Right ventricle myocardium inferior (tissue), 1 donor: Measurements from ENCODE around the gene KATNAL1. TPM values are rescaled to one million over a fixed set of nuclear protein-coding genes. Genes with fewer than 3 reads are reported as not detected.
A peak's percentile ranks its signal among the peaks of the same experiment; 100 is the strongest.

Experiments used
- ATAC-seq: fragments of 200-7000 bp; cut with Tn5 transposase; one replicate; pipeline ENCODE4 v1.9.1; 2020; ENCODE audit warnings: mild to moderate bottlenecking, moderate library complexity
- DNase-seq: peaks from one replicate; pipeline ENCODE4 v3.0.0; 2021; ENCODE audit errors: missing footprints
- intact Hi-C: fragments of 100-400 bp; cut with DNase I; formaldehyde crosslinking; loops from one replicate; pipeline ENCODE4 v1.11.0; 2022
- total RNA-seq: library from RNA; stranded (reverse); fragmentation: NEBNext Ultra II Directional; extraction: Animal tissue kit (Norgen Biotek cat#: 25700); gene quantifications from one replicate; pipeline ENCODE4 v1.2.1, GENCODE V29; 2021
- donor health status: DM: no; HTN: yes; CAD: no; lungs with severe emphysema.

KATNAL1 gene
- total RNA-seq, 1 donor from 2014 or later = 41.0 TPM

- DNase-seq = no peak
- ATAC-seq = no peak
- intact Hi-C loops = loop anchor here (10.0 kb wide), 1 partner anchor 209 kb away; the partner anchor contains the start of gene HMGB1
Measured at GRCh38 chr13:30255696-30256095, 51.7 kb downstream of the KATNAL1 start.

DNA sequence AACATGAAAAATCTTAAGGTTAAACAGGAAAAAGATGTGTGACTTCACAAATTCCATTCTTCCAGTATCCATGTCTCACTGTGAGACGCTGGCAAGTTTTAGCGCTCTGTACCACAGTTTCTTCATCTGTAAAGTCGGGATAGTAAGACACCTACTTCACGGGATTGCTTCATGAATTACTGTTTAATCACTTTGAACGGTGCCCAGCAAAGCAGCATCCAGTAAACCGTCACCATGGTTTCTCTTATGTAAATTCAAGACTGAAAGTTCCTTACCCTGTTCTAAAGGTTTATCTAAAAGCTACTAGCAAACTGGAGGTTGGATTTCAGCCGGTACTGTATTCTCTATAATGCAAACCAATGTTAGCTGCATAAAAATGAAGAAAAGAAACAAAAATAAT, 53.5 kb downstream of the KATNAL1 start:
- intact Hi-C loops = loop anchor here (10.0 kb wide), 1 partner anchor 211 kb away; the partner anchor contains the start of gene HMGB1
- DNase-seq = no peak
- ATAC-seq = no peak

DNA sequence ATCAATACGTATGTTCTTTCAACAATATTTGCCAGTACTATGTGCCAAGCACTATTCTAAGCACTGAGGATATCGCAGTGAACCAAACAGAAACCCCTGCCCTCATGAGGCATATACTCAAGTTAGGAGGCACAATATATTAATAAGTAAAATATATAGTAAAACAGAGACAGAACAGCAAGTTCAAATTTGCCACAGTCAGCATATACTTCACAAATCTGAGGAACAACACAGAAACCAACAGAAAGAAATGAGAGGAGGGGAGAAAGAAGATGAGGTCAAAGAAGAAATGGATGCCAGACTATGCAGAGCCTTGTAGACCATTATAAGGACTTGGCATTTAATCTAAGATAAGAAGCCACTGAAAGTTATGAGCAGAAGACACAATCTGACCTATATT, 59.9 kb downstream of the KATNAL1 start:
- DNase-seq = no peak
- intact Hi-C loops = no loop called here
- ATAC-seq = no peak

- intact Hi-C loops = no loop called here
- peak; percentile 39 for ATAC-seq
- DNase-seq = no peak
Measured at GRCh38 chr13:30241532-30241931, 65.8 kb downstream of the KATNAL1 start.

DNA sequence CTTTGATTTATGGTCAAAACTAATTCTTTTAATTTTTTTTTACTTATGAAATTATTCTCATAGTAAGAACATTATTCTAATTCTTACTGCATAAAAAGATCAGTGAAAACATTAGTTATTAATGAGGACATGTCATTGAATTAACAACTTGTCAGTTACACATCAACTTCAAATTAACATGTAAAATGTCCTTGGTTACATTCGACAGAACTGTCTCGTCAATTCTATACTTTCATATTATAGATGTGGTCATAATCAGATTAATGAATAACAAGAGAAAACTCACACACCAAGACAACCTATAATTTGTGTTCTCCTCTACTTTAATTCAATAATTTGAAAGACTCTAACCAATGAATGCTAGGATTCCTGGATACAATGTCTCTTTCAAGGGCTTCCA, 66.7 kb downstream of the KATNAL1 start:
- intact Hi-C loops = no loop called here
- DNase-seq (no peak), ATAC-seq (no peak)

GRCh38 chr13:30235216-30235615, 72.1 kb downstream of the KATNAL1 start:
- DNase-seq (no peak), ATAC-seq (no peak)
- intact Hi-C loops = no loop called here

DNA sequence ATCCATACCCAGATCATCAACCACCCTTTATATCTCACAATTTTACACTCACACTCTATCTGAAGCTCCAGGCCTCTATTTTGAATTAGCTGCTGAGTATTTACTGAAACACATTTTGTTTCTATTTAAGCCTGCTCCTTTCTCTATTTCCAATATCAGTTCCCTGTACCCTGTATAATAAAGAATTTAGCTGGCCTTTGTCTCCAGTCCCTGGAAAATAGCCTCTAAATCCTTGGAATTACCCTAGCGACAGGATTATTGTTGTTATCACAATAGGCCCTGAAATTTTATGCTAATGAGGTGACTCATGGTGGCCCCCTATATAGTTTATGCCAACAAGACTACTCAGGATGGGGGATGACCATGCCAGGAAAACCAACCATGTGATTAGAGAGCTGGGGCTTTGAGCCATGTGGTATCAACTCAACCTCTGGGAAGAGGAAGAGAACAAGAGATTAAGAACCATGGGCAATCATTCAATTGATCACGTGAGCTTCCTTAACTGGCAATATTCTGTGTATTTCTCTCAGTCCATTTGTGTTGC, 72.7 kb downstream of the KATNAL1 start:
- intact Hi-C loops = no loop called here
- DNase-seq = no peak

GRCh38 chr13:30224732-30225131, 82.6 kb downstream of the KATNAL1 start:
- intact Hi-C loops = no loop called here
- DNase-seq (no peak), ATAC-seq (no peak)

More for the DNA sequence above, 72.7 kb downstream of the KATNAL1 start:
- ATAC-seq = no peak

- ATAC-seq (no peak), DNase-seq (no peak)
- intact Hi-C loops = no loop called here
Measured at GRCh38 chr13:30222254-30222653, 85.1 kb downstream of the KATNAL1 start.

DNA sequence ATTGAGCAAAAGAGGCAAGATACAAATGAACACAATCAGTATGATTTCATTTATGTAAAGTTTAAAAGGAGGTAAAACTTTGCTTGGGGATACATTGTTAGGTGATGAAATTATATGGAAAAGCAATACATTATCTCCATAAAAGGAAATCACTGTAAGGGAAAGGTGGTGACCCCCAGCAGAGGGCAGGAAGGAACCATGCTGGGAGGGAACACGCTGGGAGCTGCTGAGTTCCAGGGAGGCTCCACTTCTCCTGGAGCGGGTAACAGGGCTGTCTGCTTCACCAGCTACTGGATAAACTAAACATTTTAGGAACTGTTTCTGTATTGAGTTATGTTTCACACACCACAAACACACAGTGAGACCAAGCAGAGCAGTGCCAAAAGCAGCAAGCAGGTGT, 91.2 kb downstream of the KATNAL1 start:
- DNase-seq (no peak), ATAC-seq (no peak)
- intact Hi-C loops = no loop called here

- ATAC-seq (no peak), DNase-seq (no peak)
- intact Hi-C loops = no loop called here
Measured at GRCh38 chr13:30212256-30212655, 95.1 kb downstream of the KATNAL1 start.

DNA sequence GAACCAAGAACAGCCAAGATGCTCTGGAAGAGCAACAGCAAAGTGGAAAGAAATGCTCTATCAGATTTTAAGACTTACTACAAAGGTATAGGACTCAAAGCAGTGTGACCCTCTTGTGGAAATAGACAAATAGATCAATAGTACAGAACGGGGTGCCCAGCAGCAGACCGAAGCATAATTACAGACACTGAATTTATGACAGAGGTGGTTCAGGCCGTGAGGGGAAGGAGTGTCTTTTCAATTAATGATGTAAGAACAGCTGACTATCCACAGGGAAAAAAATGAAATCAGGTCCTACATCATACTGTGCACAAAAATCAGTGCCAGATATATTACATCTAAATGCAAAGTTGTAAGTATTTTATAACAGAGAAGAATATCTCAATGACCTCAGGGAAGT, 95.6 kb downstream of the KATNAL1 start:
- ATAC-seq (no peak), DNase-seq (no peak)
- intact Hi-C loops = no loop called here

GRCh38 chr13:30204564-30204963, 102.8 kb downstream of the KATNAL1 start:
- no peak for ATAC-seq
- DNase-seq = no peak
- intact Hi-C loops = no loop called here

GRCh38 chr13:30196025-30196424, 111.3 kb downstream of the KATNAL1 start:
- intact Hi-C loops = no loop called here
- ATAC-seq (no peak), DNase-seq (no peak)

DNA sequence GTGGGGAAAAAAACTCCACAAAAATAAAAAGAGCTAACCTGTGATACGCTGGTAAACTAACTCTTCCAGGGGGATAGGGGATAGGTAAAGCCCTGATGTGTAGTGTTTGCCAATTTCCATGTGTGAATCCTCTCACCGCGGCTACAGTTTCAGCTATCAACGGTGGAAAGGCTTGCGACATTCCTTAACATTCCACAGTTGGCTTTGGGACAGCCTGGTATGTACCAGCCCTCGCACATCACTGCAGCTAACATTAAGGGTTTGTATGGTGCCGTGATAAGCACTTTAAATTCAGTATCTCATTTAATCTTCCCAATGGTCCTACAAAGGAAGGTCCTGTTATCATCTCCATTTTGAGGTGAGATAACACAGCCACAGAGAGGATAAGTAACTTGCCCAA, 112.4 kb downstream of the KATNAL1 start:
- intact Hi-C loops = no loop called here
- ATAC-seq (no peak), DNase-seq (no peak)

GRCh38 chr13:30193279-30194234, 113.8 kb downstream of the KATNAL1 start:
- DNase-seq (no peak), ATAC-seq (no peak)
- intact Hi-C loops = no loop called here

GRCh38 chr13:30192320-30193093, 114.8 kb downstream of the KATNAL1 start:
- intact Hi-C loops = no loop called here
- ATAC-seq (no peak), DNase-seq (no peak)

DNA sequence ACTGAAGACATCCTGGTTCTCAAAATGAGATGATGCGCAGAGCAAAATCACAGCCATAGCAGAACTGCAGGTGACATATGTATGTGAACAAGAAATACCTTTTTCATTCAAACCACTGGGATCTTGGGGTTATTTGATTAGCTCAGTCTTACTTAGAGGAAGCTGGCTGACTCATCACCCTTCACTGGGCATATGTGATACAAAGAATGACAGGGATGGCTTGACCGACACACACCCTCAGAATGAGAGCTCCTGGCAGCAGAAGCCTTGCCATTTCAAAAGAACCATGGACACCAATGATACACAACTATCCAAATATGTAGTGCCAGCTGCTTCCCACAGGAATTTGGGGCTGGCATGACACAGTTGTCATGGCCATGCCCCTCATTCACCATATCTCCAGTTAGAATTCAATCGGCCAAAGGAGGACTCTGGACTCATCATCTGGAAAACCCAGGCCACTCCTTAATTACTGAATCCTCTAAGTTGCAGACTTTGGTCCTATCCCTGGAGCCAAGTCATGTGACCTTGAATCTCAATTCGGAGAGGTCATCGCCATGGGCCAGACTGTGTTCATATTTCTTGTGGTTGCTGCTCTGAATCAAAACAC, 115.8 kb downstream of the KATNAL1 start:
- no peak for DNase-seq

More for the DNA sequence above, 115.8 kb downstream of the KATNAL1 start:
- intact Hi-C loops = no loop called here
- ATAC-seq = no peak
